ENCODE results near the gene FOXP1. TPM values are rescaled to one million over a fixed set of nuclear protein-coding genes. Genes with fewer than 3 reads are reported as not detected.
A peak's percentile ranks its signal among the peaks of the same experiment; 100 is the strongest.

The FOXP1 gene
- total and polyA plus RNA-seq, 9 of the 15 experiments (the other 6 are each of a cell fraction or from before 2014, with no cell fraction given), result 7.7 to 34.5 (median 13.7) TPM

GRCh38 chr3:71131375-71132314 is 451.9 kb downstream of the FOXP1 start (continued):
- TF ChIP-seq STAG1 (CRISPR knock-in tag; IDR thresholded peaks at IDR 0.05; ENCODE audit: borderline replicate concordance) (no peak), HLTF (IDR thresholded peaks at IDR 0.05) (no peak), YY1 (IDR thresholded peaks at IDR 0.05; ENCODE audit: borderline replicate concordance in 1 of 3, control insufficient read depth in 1 of 3, extremely low read depth in 1 of 3, insufficient read depth in 3 of 3, insufficient read length in 1 of 3, insufficient replicate concordance in 2 of 3, low read depth in 1 of 3, low read length in 2 of 3) (peak in 1 of 3 experiments; percentile 56)

- peak overlapping the region; percentile 83 for H3K27ac ChIP-seq (ENCODE audit: extremely low read depth, low read depth, low read length)
- H3K36me3 ChIP-seq (ENCODE audit: control insufficient read depth, insufficient read depth, low read length), result no peaks in the 10 kb centered on the region
- peak overlapping the region; percentile 28 to 74; a peak in 3 of 4 replicates for H3K9ac ChIP-seq (ENCODE audit: insufficient read depth in 1 of 2, low read depth in 2 of 2, low read length in 2 of 2)
- DNase-seq (ENCODE audit: extremely low read depth in 1 of 4, low spot score in 3 of 4), result peak in 2 of 4 experiments; percentile 47 to 76
- POLR2A ChIA-PET, result interaction anchor here (1.9 kb wide), 1 partner anchor 10 kb away, joined by 5 read pairs; no protein-coding TSS in a partner anchor
- H3K4me2 ChIP-seq (ENCODE audit: insufficient read depth, low read length), result peak overlapping the region; percentile 80
- peaks cover 42% of the 10 kb centered on the region for H3K79me2 ChIP-seq (ENCODE audit: control insufficient read depth, insufficient read depth, low read length)
- no peaks in the 10 kb centered on the region for H3K9me1 ChIP-seq (ENCODE audit: control insufficient read depth, insufficient read depth, low read length)
- in situ Hi-C loops (cut with MboI) (no loop called here), intact Hi-C loops (cut with micrococcal nuclease) (loop anchor here (5.0 to 10.0 kb wide), 2 partner anchors 77 to 384 kb away; no protein-coding TSS in a partner anchor)
- ATAC-seq, result peak; percentile 73
- no peaks in the 10 kb centered on the region for H4K20me1 ChIP-seq (replicated peaks; ENCODE audit: control insufficient read depth, insufficient read depth, low read length)
- BruUV-seq (replicated peaks), result TSS peak; percentile 72
- no peaks in the 10 kb centered on the region for H3K9me3 ChIP-seq (replicated peaks; ENCODE audit: control insufficient read depth, insufficient read depth, low read depth, low read length)
- CTCF ChIA-PET (ENCODE audit: low intra/inter-chr PET ratio), result no interaction called here
- H3K4me1 ChIP-seq (replicated peaks in 1 of 2; ENCODE audit: control insufficient read depth in 2 of 2, insufficient read depth in 2 of 2, low read length in 2 of 2), result peaks cover 0 to 27% of the 10 kb centered on the region in 2 experiments; a peak in 4 of 5 replicates
- H2AFZ ChIP-seq (ENCODE audit: low read depth, low read length), result peak overlapping the region; percentile 72
- WGBS (ENCODE audit: insufficient coverage, low coverage, missing lambda C conversion rate), result 6% methylated on average over 17 of the region's 19 CpGs
- H3K27me3 ChIP-seq (ENCODE audit: control insufficient read depth in 2 of 2, insufficient read depth in 2 of 2, low read length in 2 of 2), result no peaks in the 10 kb centered on the region
- FAIRE-seq, result peak; percentile 83
- H3K4me3 ChIP-seq, result peak overlapping the region; percentile 43
- TF ChIP-seq ZKSCAN8 (CRISPR knock-in tag; IDR thresholded peaks at IDR 0.05), result no peak
- TF ChIP-seq SMAD2 (IDR thresholded peaks at IDR 0.05; ENCODE audit: low read depth, low read length), result no peak
- TF ChIP-seq POLR2A (conservative IDR thresholded peaks at IDR 0.05), result peak; percentile 57
- no peak for TF ChIP-seq TEAD4 (IDR thresholded peaks at IDR 0.05; ENCODE audit: low read length)
- TF ChIP-seq TEAD4 (CRISPR knock-in tag; IDR thresholded peaks at IDR 0.05; ENCODE audit: borderline replicate concordance), result no peak
- 0 out of 2 replicates have a peak, but pooled peaks have one; percentile 27 for TF ChIP-seq HMBOX1 (IDR thresholded peaks at IDR 0.05)
- no peak for TF ChIP-seq NCOA2 (IDR thresholded peaks at IDR 0.05; ENCODE audit: partially characterized antibody in 2 of 2)
- peak; percentile 16 for TF ChIP-seq BRD9 (IDR thresholded peaks at IDR 0.05; ENCODE audit: low read depth, partially characterized antibody)
- no peak for TF ChIP-seq CREM (IDR thresholded peaks at IDR 0.05; ENCODE audit: low read depth)
- no peak for TF ChIP-seq CEBPZ (IDR thresholded peaks at IDR 0.05; ENCODE audit: borderline replicate concordance, low read depth, low read length)
Observed at GRCh38 chr3:71130471-71131374, 452.8 kb downstream of the FOXP1 start.
